Upper lobe of left lung (tissue), 4 donors: ENCODE results near the gene CSF1.

Experiments
- EP300 ChIP-seq, 4 donors: sonication (generic); formaldehyde crosslinking; IDR thresholded peaks; one replicate each; pipeline ENCODE4 v1.5.1; 2017; ENCODE audit warnings: antibody characterized with exemption in 4 of 4, control low read depth in 2 of 4
- POLR2A ChIP-seq, 4 donors: fragments of 450-650 bp; IDR thresholded peaks; one replicate each; pipeline ENCODE4 v1.5.1; 2016 to 2017; ENCODE audit warnings: antibody characterized with exemption in 4 of 4, mild to moderate bottlenecking in 2 of 4
- POLR2AphosphoS5 ChIP-seq, 2 donors: sonication (generic); formaldehyde crosslinking; IDR thresholded peaks; one replicate each; pipeline ENCODE4 v1.5.1; 2017; ENCODE audit warnings: antibody characterized with exemption in 2 of 2

DNA sequence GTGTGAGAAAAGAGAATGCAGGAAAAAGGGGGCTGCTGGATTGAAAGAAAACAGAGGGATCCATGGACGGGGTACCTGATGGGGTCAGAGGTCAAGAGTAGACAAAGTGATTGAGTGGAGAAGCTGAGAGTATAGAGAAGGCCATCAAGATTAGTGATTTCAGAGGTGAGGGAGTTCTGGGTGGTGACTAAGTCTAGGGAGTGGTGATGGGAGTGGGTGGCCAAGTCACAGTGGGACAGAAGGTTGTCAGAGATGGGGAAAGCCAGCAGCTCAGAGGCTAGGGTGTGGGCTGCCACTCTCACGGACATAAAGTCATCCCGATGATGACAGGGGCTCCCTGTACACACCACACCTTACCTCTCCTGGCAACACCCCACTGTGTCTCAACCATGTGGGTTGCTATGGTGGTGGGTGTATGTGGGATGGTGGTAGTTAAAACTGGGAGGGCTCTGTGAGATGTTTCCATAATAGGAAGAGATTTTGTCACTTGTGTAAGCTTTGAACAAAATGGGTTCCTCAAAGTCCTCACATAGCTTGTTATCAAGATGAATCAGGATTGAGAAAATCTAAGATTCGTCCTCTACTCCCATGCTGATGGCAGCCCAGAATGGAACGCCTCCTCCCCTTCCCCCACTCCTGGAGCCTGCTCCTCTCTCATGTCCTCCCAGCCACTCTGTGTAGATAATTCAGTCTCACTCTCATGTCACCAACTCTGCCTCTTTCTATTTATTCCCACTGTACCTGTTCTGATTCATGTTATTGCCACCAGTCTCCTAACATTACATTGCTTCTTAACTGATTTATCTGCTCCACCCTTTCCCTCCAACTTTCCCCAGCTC is 20.3 kb upstream of the CSF1 start:
- TF ChIP-seq EP300 (IDR thresholded peaks at IDR 0.05) (no peak), POLR2AphosphoS5 (IDR thresholded peaks at IDR 0.05) (no peak), POLR2A (IDR thresholded peaks at IDR 0.05) (no peak)
